HepG2 (cell line): ENCODE data around the gene ENO2. TPM values are rescaled to one million over a fixed set of nuclear protein-coding genes. Genes with fewer than 3 reads are reported as not detected.
A peak's percentile ranks its signal among the peaks of the same experiment; 100 is the strongest.

Source experiments
- AKAP8 ChIP-seq: sonication (generic); formaldehyde crosslinking; IDR thresholded peaks from 2 replicates; pipeline ENCODE4 v1.5.1; 2020; ENCODE audit warnings: mild to moderate bottlenecking, missing genetic modification reagents
- CREM ChIP-seq, 2 experiments: sonication (generic) in 1 of 2; formaldehyde crosslinking in 1 of 2; IDR thresholded peaks; 2 replicates each; pipeline versions ENCODE4 v1.4.0 to v1.6.1; 2016 to 2020; ENCODE audit warnings: antibody characterized with exemption in 1 of 2, mild to moderate bottlenecking in 1 of 2, missing genetic modification reagents in 1 of 2
- GATAD1 ChIP-seq: IDR thresholded peaks from 2 replicates; pipeline ENCODE4 v1.6.1; 2016; ENCODE audit warnings: missing genetic modification reagents, missing compliant biosample characterization
- HDAC2 ChIP-seq: sonication (generic); formaldehyde crosslinking; IDR thresholded peaks from 2 replicates; pipeline ENCODE4 v1.4.0; 2020; ENCODE audit warnings: missing genetic modification reagents
- KLF15 ChIP-seq: sonication (generic); formaldehyde crosslinking; IDR thresholded peaks from 2 replicates; pipeline ENCODE4 v1.8.1; 2023; ENCODE audit warnings: borderline replicate concordance, mild to moderate bottlenecking, inconsistent platforms, missing genetic modification reagents, mixed read lengths
- MXD4 ChIP-seq: IDR thresholded peaks from 2 replicates; pipeline ENCODE4 v1.6.1; 2016; ENCODE audit warnings: mild to moderate bottlenecking, missing biosample characterization, missing genetic modification reagents
- NCOA2 ChIP-seq: sonication (generic); formaldehyde crosslinking; IDR thresholded peaks from 2 replicates; pipeline ENCODE4 v1.8.0; 2022; ENCODE audit warnings: inconsistent platforms
- NCOR1 ChIP-seq: fragments of 200-600 bp; sonication (generic); IDR thresholded peaks from 2 replicates; pipeline ENCODE4 v1.7.0; 2017; ENCODE audit warnings: antibody characterized with exemption, low read length, borderline replicate concordance
- THYN1 ChIP-seq: sonication (generic); formaldehyde crosslinking; IDR thresholded peaks from 2 replicates; pipeline ENCODE4 v1.8.1; 2023; ENCODE audit warnings: low read depth, mild to moderate bottlenecking, moderate library complexity, missing genetic modification reagents, borderline replicate concordance
- polyA plus RNA-seq, 8 experiments: library from polyadenylated mRNA; depleted of rRNA in 3 of 8; stranded (reverse) in 7 of 8; unstranded in 1 of 8; fragments of >200 nt; fragmentation: Illumina TruSeq in 4 of 8; extraction: Trizol in 4 of 8; gene quantifications; 2 replicates each; pipeline versions ENCODE4 v1.2.1 to v1.2.3, GENCODE V29; 2011 to 2016; ENCODE audit warnings: low read depth in 4 of 8, missing spikeins in 1 of 8, mixed read lengths in 1 of 8; ENCODE audit not compliant: insufficient read depth in 1 of 8
- total RNA-seq, 5 experiments: library from RNA; depleted of rRNA; stranded (reverse); fragments of >200 nt; fragmentation: Illumina TruSeq; extraction: Trizol; gene quantifications; 2 replicates each; pipeline ENCODE4 v1.2.3, GENCODE V29; 2016; ENCODE audit warnings: low read depth in 1 of 5
- TF ChIP-seq, protein P1 (sequence below): sonication (generic); formaldehyde crosslinking; IDR thresholded peaks from 2 replicates; pipeline ENCODE4 v1.4.0; 2020; ENCODE audit warnings: missing genetic modification reagents, borderline replicate concordance
- TF ChIP-seq, protein P2 (sequence below): sonication (generic); formaldehyde crosslinking; IDR thresholded peaks from 2 replicates; pipeline ENCODE4 v1.4.0; 2020; ENCODE audit warnings: mild to moderate bottlenecking, missing genetic modification reagents
- TF ChIP-seq, protein P3 (sequence below): sonication (generic); formaldehyde crosslinking; IDR thresholded peaks from 2 replicates; pipeline ENCODE4 v1.4.0; 2020; ENCODE audit warnings: missing genetic modification reagents

ENO2 gene
- total and polyA plus RNA-seq, 2 of the 13 experiments (the other 11 are each of a cell fraction or from before 2014, with no cell fraction given): 19.3 to 136 TPM

DNA sequence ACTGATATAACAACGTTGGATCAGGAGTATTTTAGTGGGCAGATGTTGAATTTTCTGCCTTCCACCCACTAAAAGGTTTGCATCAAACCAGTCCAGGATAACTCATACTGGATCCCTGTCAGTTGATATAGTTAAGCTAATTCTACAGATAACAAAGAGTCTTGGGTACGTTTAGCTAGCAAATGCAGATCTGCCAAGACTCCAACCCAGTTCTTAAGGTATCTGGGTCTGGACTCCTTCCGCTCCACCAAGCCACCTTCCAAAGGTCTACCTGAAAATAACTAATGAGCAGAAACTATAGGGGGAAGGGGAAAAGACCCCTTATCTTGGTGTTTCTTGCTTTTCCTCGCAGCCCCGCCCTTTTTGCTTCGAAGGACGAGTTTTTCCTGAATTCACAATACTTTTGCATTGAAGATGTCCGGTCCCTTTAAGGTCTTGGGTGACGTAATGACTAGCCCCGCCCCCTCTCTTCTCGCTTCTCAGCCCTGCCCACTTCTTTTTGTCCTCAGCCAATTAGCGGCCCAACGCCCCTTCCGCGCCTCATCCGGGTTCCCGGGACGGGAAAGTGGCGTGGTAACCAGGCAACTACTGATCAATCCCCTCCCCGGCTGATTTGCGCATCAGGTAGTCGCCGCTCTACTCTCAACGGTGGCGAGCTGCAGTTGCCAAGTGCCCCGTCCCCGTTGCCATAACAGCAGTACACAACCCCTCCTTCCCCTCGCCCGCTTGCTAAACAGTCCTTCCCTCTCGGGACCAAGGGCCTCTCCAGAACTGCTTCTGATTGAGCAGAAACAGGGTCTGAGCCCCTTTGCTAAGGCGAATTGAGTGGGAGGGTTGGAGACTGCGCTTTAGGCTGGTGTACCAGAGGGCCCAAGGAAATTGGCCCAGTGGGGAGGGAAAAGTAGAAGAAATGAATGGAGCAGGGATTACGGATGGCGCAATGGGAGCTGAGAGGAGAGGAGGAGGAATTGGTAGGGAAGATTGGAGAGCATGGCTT, 9.8 kb upstream of the ENO2 start, which contains the start of gene LRRC23 (continued):
- TF ChIP-seq, protein P1, sequence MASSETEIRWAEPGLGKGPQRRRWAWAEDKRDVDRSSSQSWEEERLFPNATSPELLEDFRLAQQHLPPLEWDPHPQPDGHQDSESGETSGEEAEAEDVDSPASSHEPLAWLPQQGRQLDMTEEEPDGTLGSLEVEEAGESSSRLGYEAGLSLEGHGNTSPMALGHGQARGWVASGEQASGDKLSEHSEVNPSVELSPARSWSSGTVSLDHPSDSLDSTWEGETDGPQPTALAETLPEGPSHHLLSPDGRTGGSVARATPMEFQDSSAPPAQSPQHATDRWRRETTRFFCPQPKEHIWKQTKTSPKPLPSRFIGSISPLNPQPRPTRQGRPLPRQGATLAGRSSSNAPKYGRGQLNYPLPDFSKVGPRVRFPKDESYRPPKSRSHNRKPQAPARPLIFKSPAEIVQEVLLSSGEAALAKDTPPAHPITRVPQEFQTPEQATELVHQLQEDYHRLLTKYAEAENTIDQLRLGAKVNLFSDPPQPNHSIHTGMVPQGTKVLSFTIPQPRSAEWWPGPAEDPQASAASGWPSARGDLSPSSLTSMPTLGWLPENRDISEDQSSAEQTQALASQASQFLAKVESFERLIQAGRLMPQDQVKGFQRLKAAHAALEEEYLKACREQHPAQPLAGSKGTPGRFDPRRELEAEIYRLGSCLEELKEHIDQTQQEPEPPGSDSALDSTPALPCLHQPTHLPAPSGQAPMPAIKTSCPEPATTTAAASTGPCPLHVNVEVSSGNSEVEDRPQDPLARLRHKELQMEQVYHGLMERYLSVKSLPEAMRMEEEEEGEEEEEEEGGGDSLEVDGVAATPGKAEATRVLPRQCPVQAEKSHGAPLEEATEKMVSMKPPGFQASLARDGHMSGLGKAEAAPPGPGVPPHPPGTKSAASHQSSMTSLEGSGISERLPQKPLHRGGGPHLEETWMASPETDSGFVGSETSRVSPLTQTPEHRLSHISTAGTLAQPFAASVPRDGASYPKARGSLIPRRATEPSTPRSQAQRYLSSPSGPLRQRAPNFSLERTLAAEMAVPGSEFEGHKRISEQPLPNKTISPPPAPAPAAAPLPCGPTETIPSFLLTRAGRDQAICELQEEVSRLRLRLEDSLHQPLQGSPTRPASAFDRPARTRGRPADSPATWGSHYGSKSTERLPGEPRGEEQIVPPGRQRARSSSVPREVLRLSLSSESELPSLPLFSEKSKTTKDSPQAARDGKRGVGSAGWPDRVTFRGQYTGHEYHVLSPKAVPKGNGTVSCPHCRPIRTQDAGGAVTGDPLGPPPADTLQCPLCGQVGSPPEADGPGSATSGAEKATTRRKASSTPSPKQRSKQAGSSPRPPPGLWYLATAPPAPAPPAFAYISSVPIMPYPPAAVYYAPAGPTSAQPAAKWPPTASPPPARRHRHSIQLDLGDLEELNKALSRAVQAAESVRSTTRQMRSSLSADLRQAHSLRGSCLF: no peak
- TF ChIP-seq AKAP8 (CRISPR knock-in tag) (no peak), HDAC2 (peak; percentile 24; the same call in 1 of the 2 replicates), THYN1 (CRISPR knock-in tag) (no peak), NCOA2 (CRISPR knock-in tag) (no peak), MXD4 (CRISPR knock-in tag) (no peak), NCOR1 (0 out of 2 replicates have a peak, but pooled peaks have one; percentile 22), KLF15 (CRISPR knock-in tag) (no peak), GATAD1 (CRISPR knock-in tag) (0 out of 2 replicates have a peak, but pooled peaks have one; percentile 16), CREM (IDR thresholded peaks at IDR 0.05) (peak; percentile 79), CREM (CRISPR knock-in tag; IDR thresholded peaks at IDR 0.05) (no peak)
- TF ChIP-seq, protein P2, sequence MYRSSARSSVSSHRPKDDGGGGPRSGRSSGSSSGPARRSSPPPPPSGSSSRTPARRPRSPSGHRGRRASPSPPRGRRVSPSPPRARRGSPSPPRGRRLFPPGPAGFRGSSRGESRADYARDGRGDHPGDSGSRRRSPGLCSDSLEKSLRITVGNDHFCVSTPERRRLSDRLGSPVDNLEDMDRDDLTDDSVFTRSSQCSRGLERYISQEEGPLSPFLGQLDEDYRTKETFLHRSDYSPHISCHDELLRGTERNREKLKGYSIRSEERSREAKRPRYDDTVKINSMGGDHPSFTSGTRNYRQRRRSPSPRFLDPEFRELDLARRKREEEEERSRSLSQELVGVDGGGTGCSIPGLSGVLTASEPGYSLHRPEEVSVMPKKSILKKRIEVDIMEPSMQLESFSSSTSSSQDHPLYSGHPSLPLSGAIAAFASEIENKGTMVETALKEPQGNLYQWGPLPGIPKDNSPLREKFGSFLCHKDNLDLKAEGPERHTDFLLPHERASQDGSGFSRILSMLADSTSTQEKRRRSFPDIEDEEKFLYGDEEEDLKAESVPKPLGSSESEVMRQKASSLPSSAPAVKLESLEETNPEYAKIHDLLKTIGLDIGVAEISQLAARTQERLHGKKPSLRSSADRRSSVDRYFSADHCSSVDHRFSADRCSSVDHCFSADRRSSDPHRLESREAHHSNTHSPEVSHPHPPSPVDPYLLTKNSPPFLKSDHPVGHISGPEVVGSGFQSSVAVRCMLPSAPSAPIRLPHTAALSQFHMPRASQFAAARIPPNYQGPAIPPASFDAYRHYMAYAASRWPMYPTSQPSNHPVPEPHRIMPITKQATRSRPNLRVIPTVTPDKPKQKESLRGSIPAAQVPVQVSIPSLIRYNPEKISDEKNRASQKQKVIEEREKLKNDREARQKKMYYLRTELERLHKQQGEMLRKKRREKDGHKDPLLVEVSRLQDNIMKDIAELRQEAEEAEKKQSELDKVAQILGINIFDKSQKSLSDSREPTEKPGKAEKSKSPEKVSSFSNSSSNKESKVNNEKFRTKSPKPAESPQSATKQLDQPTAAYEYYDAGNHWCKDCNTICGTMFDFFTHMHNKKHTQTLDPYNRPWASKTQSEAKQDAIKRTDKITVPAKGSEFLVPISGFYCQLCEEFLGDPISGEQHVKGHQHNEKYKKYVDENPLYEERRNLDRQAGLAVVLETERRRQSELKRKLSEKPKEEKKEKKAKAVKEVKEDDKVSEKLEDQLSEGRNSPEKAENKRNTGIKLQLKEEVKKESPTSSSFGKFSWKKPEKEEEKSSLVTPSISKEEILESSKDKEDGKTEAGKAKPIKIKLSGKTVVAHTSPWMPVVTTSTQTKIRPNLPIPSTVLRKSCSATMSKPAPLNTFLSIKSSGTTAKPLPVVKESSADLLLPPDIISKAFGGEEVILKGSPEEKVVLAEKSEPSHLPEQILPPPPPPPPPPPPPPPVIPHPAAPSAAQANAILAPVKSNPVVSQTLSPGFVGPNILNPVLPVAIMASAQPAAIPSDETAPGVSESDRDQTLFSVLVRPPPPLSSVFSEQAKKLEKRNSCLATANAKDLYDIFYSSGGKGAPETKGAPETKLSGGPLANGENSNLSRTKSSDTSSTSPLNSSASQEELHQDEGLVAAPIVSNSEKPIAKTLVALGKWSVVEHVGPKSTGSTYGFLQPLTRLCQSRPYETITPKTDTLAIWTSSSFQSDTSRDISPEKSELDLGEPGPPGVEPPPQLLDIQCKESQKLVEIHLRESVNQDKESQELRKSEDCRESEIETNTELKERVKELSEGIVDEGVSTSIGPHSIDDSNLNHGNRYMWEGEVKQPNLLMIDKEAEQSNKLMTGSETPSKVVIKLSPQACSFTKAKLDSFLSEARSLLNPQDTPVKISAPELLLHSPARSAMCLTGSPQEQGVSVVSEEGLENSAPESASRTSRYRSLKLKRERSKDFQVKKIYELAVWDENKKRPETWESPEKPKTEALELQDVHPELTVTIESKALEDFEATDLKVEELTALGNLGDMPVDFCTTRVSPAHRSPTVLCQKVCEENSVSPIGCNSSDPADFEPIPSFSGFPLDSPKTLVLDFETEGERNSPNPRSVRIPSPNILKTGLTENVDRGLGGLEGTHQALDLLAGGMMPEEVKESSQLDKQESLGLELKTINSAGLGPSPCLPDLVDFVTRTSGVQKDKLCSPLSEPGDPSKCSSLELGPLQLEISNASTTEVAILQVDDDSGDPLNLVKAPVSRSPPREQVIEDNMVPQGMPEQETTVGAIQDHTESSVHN (CRISPR knock-in tag): no peak
- TF ChIP-seq, protein P3, sequence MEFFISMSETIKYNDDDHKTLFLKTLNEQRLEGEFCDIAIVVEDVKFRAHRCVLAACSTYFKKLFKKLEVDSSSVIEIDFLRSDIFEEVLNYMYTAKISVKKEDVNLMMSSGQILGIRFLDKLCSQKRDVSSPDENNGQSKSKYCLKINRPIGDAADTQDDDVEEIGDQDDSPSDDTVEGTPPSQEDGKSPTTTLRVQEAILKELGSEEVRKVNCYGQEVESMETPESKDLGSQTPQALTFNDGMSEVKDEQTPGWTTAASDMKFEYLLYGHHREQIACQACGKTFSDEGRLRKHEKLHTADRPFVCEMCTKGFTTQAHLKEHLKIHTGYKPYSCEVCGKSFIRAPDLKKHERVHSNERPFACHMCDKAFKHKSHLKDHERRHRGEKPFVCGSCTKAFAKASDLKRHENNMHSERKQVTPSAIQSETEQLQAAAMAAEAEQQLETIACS (CRISPR knock-in tag): no peak
